MM.1S (cell line): ENCODE data around the gene POLRMT.

Experiments
- DNase-seq: peaks from one replicate; pipeline ENCODE4 v3.0.0-alpha.2; 2015
- H2AFZ ChIP-seq: fragments of 300-600 bp; sonication (generic); 2 replicates; pipeline ENCODE4 v1.6.0; 2016; ENCODE audit warnings: antibody characterized with exemption, low read length
- H3F3A ChIP-seq: fragments of 300-600 bp; sonication (generic); 2 replicates; pipeline ENCODE4 v1.6.1; 2016; ENCODE audit warnings: mild to moderate bottlenecking, antibody characterized with exemption, low read length, moderate library complexity, mixed read lengths; ENCODE audit not compliant: insufficient read depth
- H3K27ac ChIP-seq: fragments of 300-600 bp; sonication (generic); 2 replicates; pipeline ENCODE4 v1.5.1; 2016; ENCODE audit warnings: mild to moderate bottlenecking, low read length
- H3K27me3 ChIP-seq: fragments of 300-600 bp; sonication (generic); replicated peaks from 2 replicates; pipeline ENCODE4 v1.6.0; 2016; ENCODE audit warnings: low read length; ENCODE audit not compliant: insufficient read depth
- H3K36me3 ChIP-seq: fragments of 300-600 bp; sonication (generic); replicated peaks from 2 replicates; pipeline ENCODE4 v1.6.1; 2016; ENCODE audit warnings: mild to moderate bottlenecking, low read length, mixed read lengths; ENCODE audit not compliant: insufficient read depth
- H3K4me1 ChIP-seq: fragments of 300-600 bp; sonication (generic); 2 replicates; pipeline ENCODE4 v1.6.1; 2016; ENCODE audit warnings: low read length, mixed read lengths
- H3K4me2 ChIP-seq: fragments of 300-600 bp; sonication (generic); 2 replicates; pipeline ENCODE4 v1.6.0; 2016; ENCODE audit warnings: low read depth, low read length
- H3K4me3 ChIP-seq: fragments of 300-600 bp; sonication (generic); 2 replicates; pipeline ENCODE4 v1.5.1; 2016; ENCODE audit warnings: low read length, mixed read lengths
- H3K79me2 ChIP-seq: fragments of 300-600 bp; sonication (generic); 2 replicates; pipeline ENCODE4 v1.6.1; 2016; ENCODE audit warnings: mixed run types, low read length, mixed read lengths
- H3K9ac ChIP-seq: fragments of 300-600 bp; sonication (generic); 2 replicates; pipeline ENCODE4 v1.6.1; 2016; ENCODE audit warnings: low read length, mixed read lengths
- H3K9me2 ChIP-seq: fragments of 300-600 bp; sonication (generic); replicated peaks from 2 replicates; pipeline ENCODE4 v1.6.1; 2016; ENCODE audit warnings: mild to moderate bottlenecking, low read length, mixed read lengths; ENCODE audit not compliant: insufficient read depth
- H3K9me3 ChIP-seq: fragments of 300-600 bp; sonication (generic); replicated peaks from 2 replicates; pipeline ENCODE4 v1.6.1; 2016; ENCODE audit warnings: mild to moderate bottlenecking, low read length, mixed read lengths; ENCODE audit not compliant: insufficient read depth
- H4K20me1 ChIP-seq: fragments of 300-600 bp; sonication (generic); 2 replicates; pipeline ENCODE4 v1.6.1; 2016; ENCODE audit warnings: mild to moderate bottlenecking, low read length, moderate library complexity, mixed read lengths; ENCODE audit not compliant: insufficient read depth
- EZH2 ChIP-seq: fragments of 300-600 bp; sonication (generic); optimal IDR thresholded peaks from 2 replicates; pipeline ENCODE3; 2017; ENCODE audit warnings: low read depth, mild to moderate bottlenecking, antibody characterized with exemption, low read length, mixed read lengths
- EZH2phosphoT487 ChIP-seq: fragments of 300-600 bp; sonication (generic); IDR thresholded peaks from 2 replicates; pipeline ENCODE4 v1.6.1; 2018; ENCODE audit warnings: antibody characterized with exemption, low read length
- TF ChIP-seq, protein P1 (sequence below): fragments of 300-600 bp; sonication (generic); IDR thresholded peaks from 2 replicates; pipeline ENCODE4 v1.5.1; 2016; ENCODE audit warnings: antibody characterized with exemption, low read length, mixed read lengths

Gene POLRMT

DNA sequence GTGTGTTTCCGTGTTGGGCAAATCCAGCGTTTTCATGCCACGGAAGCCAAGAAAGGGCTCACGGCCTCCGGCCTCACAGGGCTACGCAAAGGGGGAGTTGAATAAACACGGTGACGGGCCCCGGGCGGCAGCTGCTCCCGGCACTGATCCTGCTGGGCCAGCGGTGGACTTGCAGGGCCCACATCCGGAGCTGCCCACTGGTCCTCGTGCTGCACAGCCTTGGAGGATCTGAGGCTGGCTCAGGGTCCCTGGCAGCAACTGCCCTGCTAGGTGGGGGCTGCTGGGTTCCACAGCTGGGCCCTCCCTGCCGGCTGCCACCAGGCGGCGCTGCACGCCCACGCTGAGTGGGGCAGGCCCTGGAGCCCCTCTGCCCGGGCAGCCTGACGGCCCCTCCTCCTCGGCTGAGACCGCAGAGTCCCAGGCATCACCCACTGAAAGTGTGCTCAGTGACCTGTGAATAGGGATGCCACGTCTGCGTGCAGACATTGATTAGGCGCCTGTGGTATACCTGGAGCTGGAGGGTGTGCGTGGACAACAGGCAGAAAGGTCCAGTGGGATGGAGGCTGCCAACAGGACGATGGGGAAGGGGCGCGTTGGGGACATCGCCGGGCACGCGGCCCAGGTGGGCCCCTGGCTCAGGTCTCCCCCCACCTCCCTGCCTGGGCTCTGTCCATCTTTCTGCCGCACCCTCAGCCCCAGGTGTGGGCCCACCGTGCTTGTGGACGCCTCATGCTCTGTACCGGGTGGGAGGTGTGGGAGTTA lies 48.9 kb downstream of the POLRMT start:
- Histone ChIP-seq H3K4me3 (no peak overlapping the region), H3K9ac (no peak overlapping the region), H4K20me1 (peaks cover 1% of the 10 kb centered on the region; the same call in 1 of the 2 replicates), H3K27ac (no peak overlapping the region), H3K79me2 (peaks cover 11% of the 10 kb centered on the region), H3K36me3 (no peaks in the 10 kb centered on the region), H3K9me3 (no peaks in the 10 kb centered on the region), H3K4me2 (no peak overlapping the region), H3K9me2 (no peaks in the 10 kb centered on the region), H3K4me1 (no peaks in the 10 kb centered on the region), H3F3A (no peaks in the 10 kb centered on the region), H3K27me3 (peaks cover 26% of the 10 kb centered on the region), H2AFZ (no peak overlapping the region)
- TF ChIP-seq EZH2 (no peak), EZH2phosphoT487 (no peak)
- TF ChIP-seq, protein P1, sequence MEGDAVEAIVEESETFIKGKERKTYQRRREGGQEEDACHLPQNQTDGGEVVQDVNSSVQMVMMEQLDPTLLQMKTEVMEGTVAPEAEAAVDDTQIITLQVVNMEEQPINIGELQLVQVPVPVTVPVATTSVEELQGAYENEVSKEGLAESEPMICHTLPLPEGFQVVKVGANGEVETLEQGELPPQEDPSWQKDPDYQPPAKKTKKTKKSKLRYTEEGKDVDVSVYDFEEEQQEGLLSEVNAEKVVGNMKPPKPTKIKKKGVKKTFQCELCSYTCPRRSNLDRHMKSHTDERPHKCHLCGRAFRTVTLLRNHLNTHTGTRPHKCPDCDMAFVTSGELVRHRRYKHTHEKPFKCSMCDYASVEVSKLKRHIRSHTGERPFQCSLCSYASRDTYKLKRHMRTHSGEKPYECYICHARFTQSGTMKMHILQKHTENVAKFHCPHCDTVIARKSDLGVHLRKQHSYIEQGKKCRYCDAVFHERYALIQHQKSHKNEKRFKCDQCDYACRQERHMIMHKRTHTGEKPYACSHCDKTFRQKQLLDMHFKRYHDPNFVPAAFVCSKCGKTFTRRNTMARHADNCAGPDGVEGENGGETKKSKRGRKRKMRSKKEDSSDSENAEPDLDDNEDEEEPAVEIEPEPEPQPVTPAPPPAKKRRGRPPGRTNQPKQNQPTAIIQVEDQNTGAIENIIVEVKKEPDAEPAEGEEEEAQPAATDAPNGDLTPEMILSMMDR = peak; percentile 88
- DNase-seq = peak; percentile 45

DNA sequence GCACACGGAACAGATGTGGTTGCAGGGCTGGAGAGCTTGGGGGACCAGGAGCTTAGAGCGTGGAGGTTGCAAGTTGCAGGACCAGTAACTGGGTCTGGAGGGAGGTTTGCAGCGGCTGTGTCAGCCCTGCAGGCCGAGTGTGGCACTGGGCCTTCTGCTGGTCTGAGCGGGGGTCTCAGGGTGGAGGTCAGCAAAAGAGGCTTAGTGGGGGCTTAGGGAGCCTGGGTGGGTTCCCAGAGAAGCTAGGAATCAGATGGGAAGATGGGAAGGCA lies 49.4 kb downstream of the POLRMT start:
- no peaks in the 10 kb centered on the region for H3K9me3 ChIP-seq
- no peak overlapping the region for H3K4me3 ChIP-seq
- H3K79me2 ChIP-seq = peaks cover 16% of the 10 kb centered on the region
- no peaks in the 10 kb centered on the region for H3K4me1 ChIP-seq
- no peak for DNase-seq
- no peaks in the 10 kb centered on the region for H3K36me3 ChIP-seq
- no peaks in the 10 kb centered on the region for H3K9me2 ChIP-seq
- TF ChIP-seq EZH2 = no peak
- H2AFZ ChIP-seq = no peak overlapping the region
- no peak overlapping the region for H3K27ac ChIP-seq
- no peak overlapping the region for H3K4me2 ChIP-seq
- peaks cover 6% of the 10 kb centered on the region; the same call in 1 of the 2 replicates for H4K20me1 ChIP-seq
- no peaks in the 10 kb centered on the region for H3F3A ChIP-seq
- H3K27me3 ChIP-seq = peaks cover 21% of the 10 kb centered on the region
- no peak overlapping the region for H3K9ac ChIP-seq

DNA sequence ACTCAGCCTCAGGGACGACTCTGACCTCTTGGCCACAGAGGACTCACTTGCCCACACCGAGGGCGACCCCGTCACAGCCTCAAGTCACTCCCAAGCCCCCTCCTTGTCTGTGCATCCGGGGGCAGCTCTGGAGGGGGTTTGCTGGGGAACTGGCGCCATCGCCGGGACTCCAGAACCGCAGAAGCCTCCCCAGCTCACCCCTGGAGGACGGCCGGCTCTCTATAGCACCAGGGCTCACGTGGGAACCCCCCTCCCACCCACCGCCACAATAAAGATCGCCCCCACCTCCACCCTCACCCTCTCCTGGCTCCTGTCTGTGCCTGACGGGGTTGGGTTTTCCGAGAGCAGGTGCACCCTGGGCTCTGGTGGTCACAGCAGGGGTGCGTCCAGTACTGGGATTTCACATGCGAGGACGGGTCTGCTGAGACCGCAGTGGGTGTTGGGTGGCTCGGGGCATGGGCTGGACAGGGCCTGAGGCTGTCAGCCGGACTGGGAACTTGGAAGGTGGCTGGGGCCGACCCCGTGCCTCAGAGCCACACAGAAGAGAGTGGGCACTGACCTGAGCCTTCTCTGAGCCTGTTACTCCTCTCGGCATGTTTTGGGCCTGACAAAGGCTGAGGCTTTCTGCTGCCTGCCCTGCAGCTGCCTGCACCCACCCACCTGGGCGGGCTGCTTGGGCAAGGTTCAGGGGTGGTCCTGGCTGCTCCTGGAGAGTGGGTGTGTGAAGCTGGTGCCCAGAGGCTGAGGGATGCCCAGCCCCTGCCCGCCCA lies 50.0 kb downstream of the POLRMT start:
- 0 out of 2 replicates have a peak, but pooled peaks cover 1% of the 10 kb centered on the region for H3K36me3 ChIP-seq
- H3K9me3 ChIP-seq = no peaks in the 10 kb centered on the region
- H3K4me2 ChIP-seq = no peak overlapping the region
- no peaks in the 10 kb centered on the region for H3K9me2 ChIP-seq
- no peaks in the 10 kb centered on the region for H3K4me1 ChIP-seq
- H2AFZ ChIP-seq = no peak overlapping the region
- H3K27ac ChIP-seq = no peak overlapping the region
- no peak overlapping the region for H3K9ac ChIP-seq
- H4K20me1 ChIP-seq = peaks cover 7% of the 10 kb centered on the region; the same call in 1 of the 2 replicates
- TF ChIP-seq EZH2 = no peak
- TF ChIP-seq, protein P1 = no peak
- TF ChIP-seq EZH2phosphoT487 = no peak
- H3K79me2 ChIP-seq = peaks cover 21% of the 10 kb centered on the region
- DNase-seq = no peak
- peaks cover 16% of the 10 kb centered on the region for H3K27me3 ChIP-seq
- no peak overlapping the region for H3K4me3 ChIP-seq
- no peaks in the 10 kb centered on the region for H3F3A ChIP-seq
